Measurements from ENCODE around the gene ANO6.
"Not testable (repeated sequence)": the region's sequence is repeated elsewhere in the genome, so short reads cannot be mapped to it uniquely, and the experiment has no call there.

The ANO6 gene

DNA sequence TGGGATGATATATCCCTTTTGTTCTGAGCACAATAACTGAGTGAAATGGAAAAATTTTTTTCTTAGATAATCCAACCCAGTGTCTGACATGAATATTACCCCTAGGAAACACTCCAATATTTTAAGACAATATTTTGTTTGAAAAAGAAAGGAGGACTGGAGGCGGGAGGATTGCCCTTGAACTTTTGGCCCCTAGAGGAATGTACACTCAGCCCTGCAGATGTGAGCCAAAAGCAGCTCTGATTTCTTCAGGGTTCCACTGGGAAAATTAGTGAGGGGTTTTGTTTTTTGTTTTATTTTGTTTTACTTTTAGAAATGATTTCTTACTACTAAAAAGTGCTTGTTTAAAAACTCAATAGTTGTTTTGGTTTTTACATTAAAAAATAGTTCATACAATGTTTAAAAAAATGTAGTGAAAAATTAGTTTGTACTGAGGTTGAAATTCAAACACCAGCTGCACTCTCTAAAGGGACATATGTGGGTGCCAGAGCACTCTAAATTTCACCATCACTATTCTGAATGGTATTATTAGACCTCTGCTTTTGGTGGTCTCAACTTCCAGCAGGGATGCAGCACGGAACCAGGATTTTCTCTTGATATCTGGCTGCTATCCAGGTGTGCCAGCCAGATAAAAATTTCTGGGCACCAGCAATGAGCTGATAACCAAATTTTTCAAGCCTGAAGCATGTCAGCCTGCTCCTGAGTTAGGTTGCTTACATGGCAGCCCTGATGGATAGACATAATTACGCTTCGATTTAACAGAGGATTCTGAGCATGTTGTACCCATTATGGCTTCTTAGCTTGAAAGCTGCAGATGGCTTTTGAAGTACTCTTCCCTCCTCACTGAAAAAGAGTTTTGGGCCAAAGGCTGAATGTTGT is 141.9 kb downstream of the ANO6 start:
- Histone ChIP-seq H3K79me2 (ENCODE audit: control insufficient read depth, insufficient read depth, low read length, unreplicated experiment) (no peaks in the 10 kb centered on the region), H3K4me3 (ENCODE audit: low read depth, low read length) (no peak overlapping the region), H3K4me1 (ENCODE audit: control insufficient read depth, insufficient read depth, low read length, unreplicated experiment) (peaks cover 13% of the 10 kb centered on the region), H2AFZ (ENCODE audit: low read length, unreplicated experiment) (no peak overlapping the region), H3K27me3 (ENCODE audit: insufficient read depth, low read length) (no peaks in the 10 kb centered on the region), H3K27ac (ENCODE audit: low read depth, low read length) (no peak overlapping the region), H3K36me3 (ENCODE audit: insufficient read depth, low read length) (peaks cover 30% of the 10 kb centered on the region)

GRCh38 chr12:45362291-45362690 is 146.4 kb downstream of the ANO6 start:
- Histone ChIP-seq H3K4me3 (ENCODE audit: low read depth, low read length) (no peak overlapping the region), H3K27ac (ENCODE audit: low read depth, low read length) (no peak overlapping the region), H3K79me2 (ENCODE audit: control insufficient read depth, insufficient read depth, low read length, unreplicated experiment) (peaks cover 3% of the 10 kb centered on the region), H2AFZ (ENCODE audit: low read length, unreplicated experiment) (no peak overlapping the region), H3K27me3 (ENCODE audit: insufficient read depth, low read length) (no peaks in the 10 kb centered on the region), H3K36me3 (ENCODE audit: insufficient read depth, low read length) (peaks cover 41% of the 10 kb centered on the region), H3K4me1 (ENCODE audit: control insufficient read depth, insufficient read depth, low read length, unreplicated experiment) (peaks cover 11% of the 10 kb centered on the region)

- Histone ChIP-seq H2AFZ (ENCODE audit: low read length, unreplicated experiment) (no peak overlapping the region), H3K4me1 (ENCODE audit: control insufficient read depth, insufficient read depth, low read length, unreplicated experiment) (peaks cover 8% of the 10 kb centered on the region), H3K4me3 (ENCODE audit: low read depth, low read length) (no peak overlapping the region), H3K36me3 (ENCODE audit: insufficient read depth, low read length) (peaks cover 41% of the 10 kb centered on the region), H3K27me3 (ENCODE audit: insufficient read depth, low read length) (no peaks in the 10 kb centered on the region), H3K27ac (ENCODE audit: low read depth, low read length) (no peak overlapping the region), H3K79me2 (ENCODE audit: control insufficient read depth, insufficient read depth, low read length, unreplicated experiment) (peaks cover 3% of the 10 kb centered on the region)
Observed at GRCh38 chr12:45363903-45364302, 148.0 kb downstream of the ANO6 start.

- peaks cover 15% of the 10 kb centered on the region for H3K4me1 ChIP-seq (ENCODE audit: control insufficient read depth, insufficient read depth, low read length, unreplicated experiment)
- peaks cover 3% of the 10 kb centered on the region for H3K79me2 ChIP-seq (ENCODE audit: control insufficient read depth, insufficient read depth, low read length, unreplicated experiment)
- no peak overlapping the region for H3K4me3 ChIP-seq (ENCODE audit: low read depth, low read length)
- no peak overlapping the region for H3K27ac ChIP-seq (ENCODE audit: low read depth, low read length)
- no peaks in the 10 kb centered on the region for H3K27me3 ChIP-seq (ENCODE audit: insufficient read depth, low read length)
- H2AFZ ChIP-seq (ENCODE audit: low read length, unreplicated experiment), result no peak overlapping the region
- H3K36me3 ChIP-seq (ENCODE audit: insufficient read depth, low read length), result peaks cover 14% of the 10 kb centered on the region
Observed at GRCh38 chr12:45368841-45369489, 153.1 kb downstream of the ANO6 start.

GRCh38 chr12:45377815-45378214 is 161.9 kb downstream of the ANO6 start:
- Histone ChIP-seq H3K4me1 (ENCODE audit: control insufficient read depth, insufficient read depth, low read length, unreplicated experiment) (peaks cover 34% of the 10 kb centered on the region), H2AFZ (ENCODE audit: low read length, unreplicated experiment) (no peak overlapping the region), H3K27ac (ENCODE audit: low read depth, low read length) (peak overlapping the region; percentile 52), H3K79me2 (ENCODE audit: control insufficient read depth, insufficient read depth, low read length, unreplicated experiment) (no peaks in the 10 kb centered on the region), H3K27me3 (ENCODE audit: insufficient read depth, low read length) (no peaks in the 10 kb centered on the region), H3K36me3 (ENCODE audit: insufficient read depth, low read length) (peaks cover 9% of the 10 kb centered on the region), H3K4me3 (ENCODE audit: low read depth, low read length) (peak overlapping the region; percentile 22; the same call in 1 of the 2 replicates)

DNA sequence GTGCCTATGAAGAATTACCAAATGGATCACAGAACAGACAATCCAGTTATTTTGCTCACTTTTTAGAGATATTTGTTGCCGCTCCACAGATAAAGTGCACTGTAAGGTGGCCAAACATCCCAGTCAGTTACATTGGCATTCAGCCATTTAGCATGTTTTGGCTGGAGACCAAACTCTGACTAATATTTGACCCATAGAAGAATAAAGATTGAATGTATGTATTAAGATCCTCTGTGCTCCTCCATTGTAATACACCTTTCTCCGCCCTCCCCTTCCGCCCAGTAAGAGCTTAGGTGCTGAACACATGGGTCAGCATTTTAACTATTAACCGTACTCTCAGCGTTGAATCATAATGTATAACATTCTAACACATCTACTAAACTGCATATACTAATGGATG is 163.4 kb downstream of the ANO6 start:
- Histone ChIP-seq H3K27ac (ENCODE audit: low read depth, low read length) (peak overlapping the region; percentile 6; the same call in 1 of the 2 replicates), H3K79me2 (ENCODE audit: control insufficient read depth, insufficient read depth, low read length, unreplicated experiment) (no peaks in the 10 kb centered on the region), H3K4me3 (ENCODE audit: low read depth, low read length) (no peak overlapping the region), H3K36me3 (ENCODE audit: insufficient read depth, low read length) (peaks cover 9% of the 10 kb centered on the region), H3K27me3 (ENCODE audit: insufficient read depth, low read length) (no peaks in the 10 kb centered on the region), H2AFZ (ENCODE audit: low read length, unreplicated experiment) (no peak overlapping the region), H3K4me1 (ENCODE audit: control insufficient read depth, insufficient read depth, low read length, unreplicated experiment) (peaks cover 34% of the 10 kb centered on the region)

DNA sequence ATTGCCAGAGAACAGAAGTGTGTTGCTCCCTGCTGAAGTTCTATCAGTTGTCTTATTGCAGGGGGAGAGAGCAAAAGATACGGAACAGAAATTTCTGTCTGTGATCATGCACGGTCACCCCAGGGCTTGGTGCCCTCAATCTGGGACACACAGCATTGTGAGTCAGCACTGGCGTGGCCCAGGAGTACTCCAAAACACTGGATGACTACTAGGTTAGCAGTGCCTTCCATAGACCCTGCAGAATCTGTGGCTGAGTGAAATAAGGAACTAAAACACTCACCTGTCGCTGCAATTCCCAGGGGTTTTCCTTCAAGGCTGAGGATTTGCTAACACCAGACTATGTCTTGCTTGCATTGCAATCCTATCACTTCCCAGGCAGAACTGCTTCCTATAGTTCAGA is 165.5 kb downstream of the ANO6 start:
- peaks cover 34% of the 10 kb centered on the region for H3K4me1 ChIP-seq (ENCODE audit: control insufficient read depth, insufficient read depth, low read length, unreplicated experiment)
- H3K79me2 ChIP-seq (ENCODE audit: control insufficient read depth, insufficient read depth, low read length, unreplicated experiment), result no peaks in the 10 kb centered on the region
- H3K27me3 ChIP-seq (ENCODE audit: insufficient read depth, low read length), result no peaks in the 10 kb centered on the region
- no peak overlapping the region for H3K27ac ChIP-seq (ENCODE audit: low read depth, low read length)
- peaks cover 9% of the 10 kb centered on the region for H3K36me3 ChIP-seq (ENCODE audit: insufficient read depth, low read length)
- H2AFZ ChIP-seq (ENCODE audit: low read length, unreplicated experiment), result no peak overlapping the region
- H3K4me3 ChIP-seq (ENCODE audit: low read depth, low read length), result no peak overlapping the region

GRCh38 chr12:45388545-45388944 is 172.7 kb downstream of the ANO6 start:
- no peak overlapping the region for H3K27ac ChIP-seq (ENCODE audit: low read depth, low read length)
- no peaks in the 10 kb centered on the region for H3K4me1 ChIP-seq (ENCODE audit: control insufficient read depth, insufficient read depth, low read length, unreplicated experiment)
- no peaks in the 10 kb centered on the region for H3K79me2 ChIP-seq (ENCODE audit: control insufficient read depth, insufficient read depth, low read length, unreplicated experiment)
- no peaks in the 10 kb centered on the region for H3K27me3 ChIP-seq (ENCODE audit: insufficient read depth, low read length)
- no peak overlapping the region for H3K4me3 ChIP-seq (ENCODE audit: low read depth, low read length)
- peaks cover 25% of the 10 kb centered on the region for H3K36me3 ChIP-seq (ENCODE audit: insufficient read depth, low read length)
- no peak overlapping the region for H2AFZ ChIP-seq (ENCODE audit: low read length, unreplicated experiment)

DNA sequence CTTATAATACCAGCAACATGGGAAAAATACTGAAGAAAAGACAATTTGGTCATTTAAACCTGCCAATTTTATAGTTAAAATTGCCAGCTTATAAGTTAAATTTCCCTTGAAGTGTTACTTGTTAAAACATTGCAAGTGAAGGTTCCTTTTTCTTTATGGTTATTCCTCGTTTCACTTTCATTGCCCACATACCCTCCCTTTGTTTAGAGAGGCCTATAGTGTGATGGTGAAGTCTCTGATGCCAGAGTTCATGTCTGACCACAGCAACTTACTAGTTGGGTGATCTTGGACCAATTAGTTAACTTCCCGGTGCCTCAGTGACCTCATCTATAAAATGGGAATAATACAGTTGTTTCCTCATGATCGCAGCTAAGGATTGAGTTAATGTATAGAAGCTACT is 173.5 kb downstream of the ANO6 start:
- peaks cover 25% of the 10 kb centered on the region for H3K36me3 ChIP-seq (ENCODE audit: insufficient read depth, low read length)
- no peaks in the 10 kb centered on the region for H3K27me3 ChIP-seq (ENCODE audit: insufficient read depth, low read length)
- H3K27ac ChIP-seq (ENCODE audit: low read depth, low read length), result no peak overlapping the region
- H3K4me1 ChIP-seq (ENCODE audit: control insufficient read depth, insufficient read depth, low read length, unreplicated experiment), result no peaks in the 10 kb centered on the region
- no peak overlapping the region for H3K4me3 ChIP-seq (ENCODE audit: low read depth, low read length)
- H3K79me2 ChIP-seq (ENCODE audit: control insufficient read depth, insufficient read depth, low read length, unreplicated experiment), result no peaks in the 10 kb centered on the region
- H2AFZ ChIP-seq (ENCODE audit: low read length, unreplicated experiment), result no peak overlapping the region

DNA sequence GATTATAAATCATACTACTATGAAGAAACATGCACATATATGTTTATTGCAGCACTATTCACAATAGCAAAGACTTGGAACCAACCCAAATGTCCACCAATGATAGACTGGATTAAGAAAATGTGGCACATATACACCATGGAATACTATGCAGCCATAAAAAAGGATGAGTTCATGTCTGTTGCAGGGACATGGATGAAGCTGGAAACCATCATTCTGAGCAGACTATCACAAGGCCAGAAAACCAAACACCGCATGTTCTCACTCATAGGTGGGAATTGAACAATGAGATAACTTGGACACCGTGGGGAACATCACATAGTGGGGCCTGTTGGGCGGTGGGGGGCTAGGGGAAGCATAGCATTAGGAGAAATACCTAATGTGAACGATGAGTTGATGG is 181.6 kb downstream of the ANO6 start:
- not testable (repeated sequence) for H3K27me3 ChIP-seq (ENCODE audit: insufficient read depth, low read length); H3K27ac ChIP-seq (ENCODE audit: low read depth, low read length); H3K4me1 ChIP-seq (ENCODE audit: control insufficient read depth, insufficient read depth, low read length, unreplicated experiment); H3K4me3 ChIP-seq (ENCODE audit: low read depth, low read length); H3K79me2 ChIP-seq (ENCODE audit: control insufficient read depth, insufficient read depth, low read length, unreplicated experiment); H3K36me3 ChIP-seq (ENCODE audit: insufficient read depth, low read length); H2AFZ ChIP-seq (ENCODE audit: low read length, unreplicated experiment)

GRCh38 chr12:45398552-45398951 is 182.7 kb downstream of the ANO6 start:
- Histone ChIP-seq H2AFZ (ENCODE audit: low read length, unreplicated experiment) (no peak overlapping the region), H3K79me2 (ENCODE audit: control insufficient read depth, insufficient read depth, low read length, unreplicated experiment) (no peaks in the 10 kb centered on the region), H3K4me1 (ENCODE audit: control insufficient read depth, insufficient read depth, low read length, unreplicated experiment) (no peaks in the 10 kb centered on the region), H3K27me3 (ENCODE audit: insufficient read depth, low read length) (no peaks in the 10 kb centered on the region), H3K27ac (ENCODE audit: low read depth, low read length) (no peak overlapping the region), H3K4me3 (ENCODE audit: low read depth, low read length) (no peak overlapping the region), H3K36me3 (ENCODE audit: insufficient read depth, low read length) (peaks cover 13% of the 10 kb centered on the region)
